Caco-2 (cell line): Measurements from ENCODE around the gene MAN1C1. TPM values are rescaled to one million over a fixed set of nuclear protein-coding genes. Genes with fewer than 3 reads are reported as not detected.
A peak's percentile ranks its signal among the peaks of the same experiment; 100 is the strongest.

Experiments used
- BruUV-seq: library from RNA; stranded (reverse); fragments of 400-500 nt; replicated peaks from 2 replicates; lab custom pipeline; 2021; lab: Mats Ljungman, UMichigan
- CTCF ChIA-PET: fragments of 300-600 bp; sonication (Branson Sonifier 250); formaldehyde crosslinking; loops from one replicate; lab custom pipeline; 2022; ENCODE audit warnings: antibody characterized with exemption; lab: Charles Lee
- POLR2A ChIA-PET: fragments of 300-600 bp; sonication (Branson Sonifier 250); formaldehyde crosslinking; loops from one replicate; lab custom pipeline; 2022; ENCODE audit warnings: antibody characterized with exemption; lab: Charles Lee
- DNase-seq, 2 experiments: peaks; one replicate each; pipeline versions ENCODE4 v3.0.0 to v3.0.0-alpha.2; 2020 to 2022
- H3K27me3 ChIP-seq: replicated peaks from 2 replicates; pipeline ENCODE4 v1.6.0; 2011; ENCODE audit warnings: low read length; ENCODE audit not compliant: control insufficient read depth, insufficient read depth
- H3K36me3 ChIP-seq: 2 replicates; pipeline ENCODE4 v1.5.1; 2011; ENCODE audit warnings: low read length; ENCODE audit not compliant: control insufficient read depth, insufficient read depth
- H3K4me1 ChIP-seq: fragments of 250-450 bp; sonication (Bioruptor Pico); 2 replicates; pipeline ENCODE4 v1.5.1; 2020; ENCODE audit warnings: mild to moderate bottlenecking
- H3K4me3 ChIP-seq: 2 replicates; pipeline ENCODE4 v1.5.1; 2011; ENCODE audit warnings: low read depth, mild to moderate bottlenecking, control low read depth, low read length
- H3K9me3 ChIP-seq: fragments of 250-450 bp; sonication (Bioruptor Pico); 2 replicates; pipeline ENCODE4 v1.5.1; 2020; ENCODE audit warnings: mild to moderate bottlenecking, moderate library complexity
- H3K27ac Mint-ChIP-seq: one replicate; pipeline ENCODE4 v1.8.0; 2022; ENCODE audit warnings: mixed read lengths; ENCODE audit not compliant: unreplicated experiment
- H3K27me3 Mint-ChIP-seq: one replicate; pipeline ENCODE4 v1.8.0; 2022; ENCODE audit warnings: mixed read lengths; ENCODE audit not compliant: insufficient read depth, unreplicated experiment
- H3K36me3 Mint-ChIP-seq: one replicate; pipeline ENCODE4 v1.8.0; 2022; ENCODE audit warnings: mild to moderate bottlenecking, mixed read lengths; ENCODE audit not compliant: insufficient read depth, unreplicated experiment
- H3K4me1 Mint-ChIP-seq: one replicate; pipeline ENCODE4 v1.8.0; 2022; ENCODE audit warnings: low read depth, mixed read lengths; ENCODE audit not compliant: unreplicated experiment
- H3K4me3 Mint-ChIP-seq: one replicate; pipeline ENCODE4 v1.8.0; 2022; ENCODE audit warnings: mild to moderate bottlenecking, moderate library complexity, mixed read lengths; ENCODE audit not compliant: unreplicated experiment
- H3K9me3 Mint-ChIP-seq: one replicate; pipeline ENCODE4 v1.8.0; 2022; ENCODE audit warnings: mixed read lengths; ENCODE audit not compliant: unreplicated experiment
- CTCF ChIP-seq, 2 experiments: fragments of 200-600 bp in 1 of 2; IDR thresholded peaks; 1 replicate in 1 of 2; 2 replicates in 1 of 2; pipeline versions ENCODE4 v1.5.1 to v1.8.0; 2011 to 2022; ENCODE audit warnings: antibody characterized with exemption in 1 of 2, control low read depth in 1 of 2, inconsistent platforms in 1 of 2, low read depth in 1 of 2, low read length in 1 of 2, mild to moderate bottlenecking in 1 of 2, moderate library complexity in 1 of 2; ENCODE audit not compliant: insufficient read depth in 1 of 2, severe bottlenecking in 1 of 2, unreplicated experiment in 1 of 2
- intact Hi-C: fragments of 100-400 bp; cut with micrococcal nuclease; formaldehyde crosslinking; loops from one replicate; pipeline ENCODE4 v1.10.0; 2022; ENCODE audit not compliant: unreplicated experiment
- total RNA-seq: library from RNA; stranded (reverse); gene quantifications from 2 replicates; pipeline ENCODE4 v1.2.3, GENCODE V29; 2022

Gene MAN1C1
- total RNA-seq, 1 experiment from 2014 or later: 2.7 TPM

DNA sequence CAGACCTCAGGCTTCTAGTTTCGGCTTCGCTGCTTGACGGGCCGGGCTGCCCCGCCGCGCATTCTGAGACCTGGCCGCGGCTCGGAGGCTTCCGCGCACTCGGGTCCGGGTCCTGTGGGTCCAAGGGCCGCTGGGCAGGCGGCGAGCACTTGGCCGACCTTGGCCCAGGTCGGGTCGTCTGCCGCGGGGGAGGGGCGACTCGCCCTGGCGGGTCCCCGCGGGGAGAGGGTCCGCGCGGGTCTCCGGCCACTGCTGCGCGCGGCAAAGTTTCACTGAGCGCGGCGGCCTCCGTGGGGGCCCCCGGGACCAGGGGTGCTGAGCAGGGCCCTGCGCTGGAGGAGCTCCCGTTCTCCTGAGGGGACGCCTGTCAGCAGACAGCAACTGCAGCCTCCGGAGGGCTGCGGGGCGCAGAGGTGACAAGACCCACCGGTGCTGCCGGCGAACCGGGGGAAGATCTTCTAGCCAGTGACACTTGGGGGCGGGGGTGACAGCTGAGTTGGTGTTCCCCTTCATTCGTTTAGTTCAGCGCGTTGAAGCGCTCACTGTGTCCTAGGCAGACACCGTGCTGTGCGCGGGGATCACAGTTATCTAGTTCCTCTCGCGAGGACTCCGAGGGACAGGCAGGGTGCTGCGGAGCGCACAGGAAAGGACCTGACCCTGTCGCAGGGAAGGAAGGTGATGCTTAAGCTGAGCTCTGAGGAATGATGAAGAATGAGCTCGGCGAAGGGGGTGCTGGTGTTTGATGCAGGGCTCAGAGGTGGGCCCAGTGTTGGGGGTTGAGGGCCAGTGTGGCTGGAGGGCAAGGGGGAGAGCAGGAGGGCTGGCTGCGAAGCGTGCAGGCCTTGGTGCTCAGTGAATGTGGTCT lies 203.9 kb downstream of the MAN1C1 start:
- Mint-ChIP-seq H3K4me1 (peaks cover 26% of the 10 kb centered on the region), H3K27me3 (no peaks in the 10 kb centered on the region), H3K27ac (peak overlapping the region; percentile 97), H3K4me3 (peak overlapping the region; percentile 77), H3K9me3 (no peaks in the 10 kb centered on the region), H3K36me3 (peaks cover 21% of the 10 kb centered on the region)
- intact Hi-C loops: loop anchor here (5.0 kb wide), 1 partner anchor 177 kb away; the partner anchor contains the start of gene PAFAH2
- ChIA-PET CTCF (interaction anchor here (0.6 to 1.4 kb wide), 6 partner anchors 17 to 413 kb away, joined by 3 to 7 read pairs (median 4); partner anchors contain the start of genes CEP85, PAFAH2 and PAQR7), POLR2A (interaction anchor here (0.8 to 1.6 kb wide), 4 partner anchors 19 to 212 kb away, joined by 3 to 10 read pairs (median 5); partner anchors contain the start of gene PAFAH2)
- H3K4me1 ChIP-seq: peaks cover 15% of the 10 kb centered on the region
- peak; percentile 60 to 71 for DNase-seq
- peak overlapping the region; percentile 66 for H3K4me3 ChIP-seq
- no peaks in the 10 kb centered on the region for H3K36me3 ChIP-seq
- H3K9me3 ChIP-seq: no peaks in the 10 kb centered on the region
- BruUV-seq: no TSS peak
- TF ChIP-seq CTCF (IDR thresholded peaks at IDR 0.05; ENCODE audit: insufficient read depth in 1 of 2, low read depth in 1 of 2, low read length in 1 of 2, severe bottlenecking in 1 of 2, unreplicated experiment in 1 of 2): no peak
- no peaks in the 10 kb centered on the region for H3K27me3 ChIP-seq

- no peaks in the 10 kb centered on the region for H3K9me3 Mint-ChIP-seq
- Histone ChIP-seq H3K27me3 (no peaks in the 10 kb centered on the region), H3K4me1 (peaks cover 15% of the 10 kb centered on the region), H3K36me3 (no peaks in the 10 kb centered on the region), H3K4me3 (peak overlapping the region; percentile 66), H3K9me3 (no peaks in the 10 kb centered on the region)
- no peak for DNase-seq
- BruUV-seq: TSS peak; percentile 13
- POLR2A ChIA-PET: no interaction called here
- peak overlapping the region; percentile 66 for H3K27ac Mint-ChIP-seq
- CTCF ChIA-PET: no interaction called here
- no peak for TF ChIP-seq CTCF (IDR thresholded peaks at IDR 0.05; ENCODE audit: insufficient read depth in 1 of 2, low read depth in 1 of 2, low read length in 1 of 2, severe bottlenecking in 1 of 2, unreplicated experiment in 1 of 2)
- peaks cover 23% of the 10 kb centered on the region for H3K36me3 Mint-ChIP-seq
- H3K4me1 Mint-ChIP-seq: peaks cover 26% of the 10 kb centered on the region
- peak overlapping the region; percentile 77 for H3K4me3 Mint-ChIP-seq
- intact Hi-C loops: loop anchor here (5.0 kb wide), 1 partner anchor 176 kb away; the partner anchor contains the start of gene PAFAH2
- H3K27me3 Mint-ChIP-seq: no peaks in the 10 kb centered on the region
Observed at GRCh38 chr1:25821112-25821476, 204.5 kb downstream of the MAN1C1 start.

DNA sequence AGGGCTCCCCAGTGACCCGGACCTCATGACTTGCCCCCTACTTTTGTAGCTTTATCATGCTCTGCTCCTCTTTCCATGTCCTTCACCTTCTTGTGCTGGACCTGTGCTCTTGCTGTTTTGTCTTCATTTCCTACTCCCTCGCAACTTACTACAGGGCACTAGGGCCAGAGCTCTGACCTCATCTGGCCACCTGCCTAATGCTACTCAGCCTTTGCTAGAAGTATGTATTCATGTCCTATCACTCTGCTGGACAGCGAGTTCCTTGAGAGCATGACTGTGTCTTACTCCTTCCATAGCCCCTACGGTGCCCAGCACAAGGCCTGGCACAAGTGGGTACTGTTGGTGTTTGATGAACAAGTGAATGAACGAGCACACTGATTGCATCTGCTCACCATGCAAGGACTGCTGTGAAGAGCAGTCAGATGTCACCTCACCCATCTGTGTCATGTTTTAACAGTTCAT lies 205.1 kb downstream of the MAN1C1 start:
- Histone ChIP-seq H3K36me3 (no peaks in the 10 kb centered on the region), H3K27me3 (no peaks in the 10 kb centered on the region), H3K9me3 (no peaks in the 10 kb centered on the region), H3K4me1 (peaks cover 15% of the 10 kb centered on the region), H3K4me3 (no peak overlapping the region; the same call in 1 of the 2 replicates)
- peaks cover 27% of the 10 kb centered on the region for H3K36me3 Mint-ChIP-seq
- BruUV-seq: no TSS peak
- peak overlapping the region; percentile 77 for H3K4me3 Mint-ChIP-seq
- peaks cover 26% of the 10 kb centered on the region for H3K4me1 Mint-ChIP-seq
- TF ChIP-seq CTCF (IDR thresholded peaks at IDR 0.05; ENCODE audit: insufficient read depth in 1 of 2, low read depth in 1 of 2, low read length in 1 of 2, severe bottlenecking in 1 of 2, unreplicated experiment in 1 of 2): no peak
- ChIA-PET POLR2A (no interaction called here), CTCF (no interaction called here)
- H3K27ac Mint-ChIP-seq: peak overlapping the region; percentile 66
- no peak for DNase-seq
- intact Hi-C loops: loop anchor here (5.0 kb wide), 1 partner anchor 176 kb away; the partner anchor contains the start of gene PAFAH2
- H3K27me3 Mint-ChIP-seq: no peaks in the 10 kb centered on the region
- H3K9me3 Mint-ChIP-seq: no peaks in the 10 kb centered on the region
